ENCODE data around the gene PDE12. TPM values are rescaled to one million over a fixed set of nuclear protein-coding genes. Genes with fewer than 3 reads are reported as not detected.

Gene PDE12, protein sequence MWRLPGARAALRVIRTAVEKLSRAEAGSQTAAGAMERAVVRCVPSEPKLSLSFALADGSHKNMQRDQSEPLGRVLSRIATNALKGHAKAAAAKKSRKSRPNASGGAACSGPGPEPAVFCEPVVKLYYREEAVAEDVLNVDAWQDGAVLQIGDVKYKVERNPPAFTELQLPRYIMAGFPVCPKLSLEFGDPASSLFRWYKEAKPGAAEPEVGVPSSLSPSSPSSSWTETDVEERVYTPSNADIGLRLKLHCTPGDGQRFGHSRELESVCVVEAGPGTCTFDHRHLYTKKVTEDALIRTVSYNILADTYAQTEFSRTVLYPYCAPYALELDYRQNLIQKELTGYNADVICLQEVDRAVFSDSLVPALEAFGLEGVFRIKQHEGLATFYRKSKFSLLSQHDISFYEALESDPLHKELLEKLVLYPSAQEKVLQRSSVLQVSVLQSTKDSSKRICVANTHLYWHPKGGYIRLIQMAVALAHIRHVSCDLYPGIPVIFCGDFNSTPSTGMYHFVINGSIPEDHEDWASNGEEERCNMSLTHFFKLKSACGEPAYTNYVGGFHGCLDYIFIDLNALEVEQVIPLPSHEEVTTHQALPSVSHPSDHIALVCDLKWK
- total RNA-seq = 12.7 TPM

DNA sequence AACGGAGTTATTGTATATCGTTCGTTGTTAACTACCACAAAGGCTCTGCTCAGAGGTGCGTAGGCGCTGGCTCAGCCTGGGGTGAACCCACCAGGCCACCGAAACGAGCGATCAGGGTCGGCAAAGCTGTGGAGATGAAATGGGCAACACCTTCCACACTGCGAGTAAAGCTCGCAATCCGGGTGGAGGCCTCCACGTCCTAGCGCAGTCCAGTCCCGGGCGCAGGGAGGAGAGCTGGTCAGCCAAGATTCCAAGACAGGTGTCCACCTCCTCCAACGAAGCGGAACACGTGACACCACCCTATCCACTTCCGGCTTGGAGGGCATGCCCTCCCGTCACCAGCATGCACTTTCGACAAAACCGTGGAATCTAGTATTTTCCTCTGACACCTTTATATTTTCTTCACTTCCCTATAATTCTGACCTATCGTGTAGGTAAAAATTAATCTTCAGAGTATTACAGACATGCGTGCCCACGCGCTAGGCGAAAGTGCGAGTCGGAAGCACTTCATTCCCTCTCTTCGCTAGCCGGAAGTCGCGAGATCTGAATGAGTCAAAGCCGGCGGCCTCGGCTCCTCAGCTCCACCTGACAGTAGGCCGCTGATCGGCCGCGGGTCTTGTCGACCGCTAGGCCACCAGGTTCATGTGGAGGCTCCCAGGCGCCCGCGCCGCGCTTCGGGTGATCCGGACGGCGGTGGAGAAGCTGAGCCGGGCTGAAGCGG is at the start of gene PDE12:
TSS of gene PDE12 (plus strand) at position 537 of the 721 bp plus-strand sequence. CDS start at position 643, 106 bp downstream.
- ATAC-seq = peak; percentile 97
- DNase-seq (ENCODE audit: low spot score) = peak; percentile 90
- intact Hi-C loops (cut with DNase I) = no loop called here

GRCh38 chr3:57512166-57512565 is 43.9 kb upstream of the PDE12 start:
- ATAC-seq = no peak
- intact Hi-C loops (cut with DNase I) = no loop called here
- no peak for DNase-seq (ENCODE audit: low spot score)

DNA sequence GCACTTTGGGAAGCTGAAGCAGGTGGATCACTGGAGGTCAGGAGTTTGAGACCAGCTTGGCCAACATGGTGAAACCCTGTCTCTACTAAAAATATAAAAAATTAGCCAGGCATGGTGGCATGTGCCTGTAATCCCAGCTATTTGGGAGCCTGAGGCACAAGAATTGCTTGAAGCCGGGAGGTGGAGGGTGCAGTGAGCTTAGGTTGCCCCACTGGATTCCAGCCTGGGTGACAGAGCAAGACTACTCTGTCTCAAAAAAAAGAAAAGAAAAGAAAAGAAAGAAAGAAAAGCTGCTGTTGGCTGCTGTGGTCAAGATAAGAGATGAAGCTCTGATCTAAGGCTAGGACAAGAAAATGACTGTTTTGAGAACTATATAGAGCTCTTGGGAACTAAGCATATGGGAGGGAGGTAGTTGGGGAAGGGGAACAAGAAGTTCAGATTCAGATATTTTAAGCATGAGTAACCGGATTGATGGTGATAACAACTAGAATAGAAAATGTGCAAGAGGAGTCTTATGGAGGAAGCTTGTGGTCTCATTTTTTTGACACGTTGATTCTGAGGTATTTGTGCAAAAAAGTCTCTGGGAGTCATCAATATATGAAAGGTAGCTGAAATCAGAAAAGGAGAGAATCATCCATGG is 37.7 kb upstream of the PDE12 start:
- intact Hi-C loops (cut with DNase I) = no loop called here
- DNase-seq (ENCODE audit: low spot score) = no peak
- ATAC-seq = no peak

- intact Hi-C loops (cut with DNase I) = no loop called here
- no peak for ATAC-seq
- no peak for DNase-seq (ENCODE audit: low spot score)
Measured at GRCh38 chr3:57530071-57530608, 25.9 kb upstream of the PDE12 start.

- intact Hi-C loops (cut with DNase I) = no loop called here
Measured at GRCh38 chr3:57538465-57538864, 17.6 kb upstream of the PDE12 start.

GRCh38 chr3:57544181-57545125 is 11.6 kb upstream of the PDE12 start, which contains the start of gene DNAH12:
Gene DNAH12, minus strand, starts transcription at chr3:57544344. Its CDS starts 1,474 bp downstream, at chr3:57542870.
- intact Hi-C loops (cut with DNase I) = no loop called here
- ATAC-seq (no peak), DNase-seq (ENCODE audit: low spot score) (no peak)

More at GRCh38 chr3:57538465-57538864, 17.6 kb upstream of the PDE12 start:
- no peak for DNase-seq (ENCODE audit: low spot score)
- no peak for ATAC-seq

DNA sequence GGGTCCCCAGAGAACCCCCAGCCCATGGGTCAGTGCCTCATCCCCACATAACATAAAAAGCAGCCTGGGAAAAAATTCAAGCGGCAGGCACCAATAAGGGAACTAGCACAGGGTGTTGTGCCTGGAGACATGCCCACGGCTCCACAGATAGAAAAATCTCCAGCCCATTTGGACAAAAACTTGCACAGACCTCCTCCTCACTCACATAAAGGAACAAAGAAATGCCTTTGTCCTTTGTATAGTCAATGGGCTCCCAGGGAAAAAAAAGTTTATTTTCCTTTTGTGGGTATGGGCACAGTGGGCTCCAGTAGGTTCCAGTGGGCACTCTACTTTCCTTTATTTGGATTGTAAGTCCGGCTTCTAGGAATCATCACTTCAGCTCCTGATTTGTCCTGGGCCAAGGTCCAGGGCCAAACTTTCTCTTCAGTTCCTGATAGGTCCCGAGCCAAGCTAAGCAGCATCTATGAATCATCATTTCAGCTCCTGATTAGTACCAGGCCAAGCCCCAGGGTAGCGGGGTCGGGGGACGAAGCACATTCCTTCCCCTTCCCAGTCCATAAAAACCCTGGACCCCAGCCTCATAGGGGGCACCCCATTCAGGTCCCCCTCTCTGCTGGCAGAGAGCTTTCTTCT is 10.3 kb upstream of the PDE12 start:
- DNase-seq (ENCODE audit: low spot score) = no peak
- intact Hi-C loops (cut with DNase I) = no loop called here

DNA sequence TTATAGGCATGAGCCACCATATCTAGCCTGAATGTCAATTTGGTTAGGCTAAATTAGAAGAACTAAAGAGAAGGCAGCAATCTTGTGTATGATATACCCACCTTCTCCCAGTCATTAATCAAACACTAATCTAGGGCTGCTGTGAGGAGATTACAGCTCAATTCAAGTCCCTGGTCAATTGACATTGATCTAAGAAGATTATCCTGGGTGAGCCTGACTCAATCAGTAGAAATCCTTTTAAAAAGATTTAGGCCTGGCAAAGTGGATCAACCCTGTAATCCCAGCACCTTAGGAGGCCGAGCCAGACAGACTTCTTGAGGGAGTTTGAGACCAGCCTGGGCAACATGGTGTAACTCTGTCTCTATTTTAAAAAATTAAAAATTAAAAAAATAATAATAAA is 9.5 kb upstream of the PDE12 start:
- ATAC-seq (no peak), DNase-seq (ENCODE audit: low spot score) (no peak)
- intact Hi-C loops (cut with DNase I) = no loop called here

More for the DNA sequence above, 10.3 kb upstream of the PDE12 start:
- ATAC-seq = peak; percentile 61

- intact Hi-C loops (cut with DNase I) = no loop called here
- DNase-seq (ENCODE audit: low spot score) (no peak), ATAC-seq (peak; percentile 1)
Measured at GRCh38 chr3:57555306-57555705, 768 bp upstream of the PDE12 start.

- intact Hi-C loops (cut with DNase I) = no loop called here
- ATAC-seq (peak; percentile 63), DNase-seq (ENCODE audit: low spot score) (no peak)
Measured at GRCh38 chr3:57556459-57557084, 498 bp downstream of the PDE12 start.

DNA sequence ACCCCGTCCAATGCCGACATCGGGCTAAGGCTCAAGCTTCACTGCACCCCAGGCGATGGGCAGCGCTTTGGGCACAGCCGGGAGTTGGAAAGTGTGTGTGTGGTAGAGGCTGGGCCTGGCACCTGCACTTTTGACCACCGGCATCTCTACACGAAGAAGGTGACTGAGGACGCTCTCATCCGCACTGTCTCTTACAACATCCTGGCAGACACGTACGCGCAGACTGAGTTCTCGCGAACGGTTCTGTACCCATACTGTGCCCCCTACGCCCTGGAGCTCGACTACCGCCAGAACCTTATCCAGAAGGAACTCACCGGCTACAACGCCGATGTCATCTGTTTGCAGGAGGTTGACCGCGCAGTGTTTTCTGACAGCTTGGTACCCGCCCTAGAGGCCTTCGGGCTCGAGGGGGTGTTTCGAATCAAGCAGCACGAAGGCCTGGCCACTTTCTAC is 1.0 kb downstream of the PDE12 start:
- no peak for ATAC-seq
- intact Hi-C loops (cut with DNase I) = no loop called here
- no peak for DNase-seq (ENCODE audit: low spot score)

- DNase-seq (ENCODE audit: low spot score) (no peak), ATAC-seq (no peak)
- intact Hi-C loops (cut with DNase I) = no loop called here
Measured at GRCh38 chr3:57559526-57559925, 3.5 kb downstream of the PDE12 start.

GRCh38 chr3:57569859-57570450 is 13.9 kb downstream of the PDE12 start:
- DNase-seq (ENCODE audit: low spot score) (no peak), ATAC-seq (no peak)
- intact Hi-C loops (cut with DNase I) = no loop called here

DNA sequence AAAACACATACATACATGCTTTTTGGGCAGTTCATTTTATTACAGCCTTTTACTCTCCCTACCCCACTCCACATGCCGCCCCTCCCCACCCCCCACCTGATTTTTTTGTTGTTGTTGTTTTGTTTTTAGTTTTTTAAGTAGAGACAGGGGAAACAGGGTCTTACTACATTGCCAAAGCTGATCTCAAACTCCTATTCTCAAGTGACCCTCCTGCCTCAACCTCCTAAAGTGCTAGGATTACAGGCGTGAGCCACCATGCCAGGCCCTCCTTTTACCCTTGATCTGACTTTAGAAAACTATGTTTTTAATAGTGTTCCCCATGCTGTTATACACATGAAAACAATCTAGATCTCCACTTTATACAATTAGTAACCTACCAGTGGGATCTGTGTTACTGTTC is 14.8 kb downstream of the PDE12 start:
- no peak for DNase-seq (ENCODE audit: low spot score)
- intact Hi-C loops (cut with DNase I) = no loop called here
- ATAC-seq = no peak

DNA sequence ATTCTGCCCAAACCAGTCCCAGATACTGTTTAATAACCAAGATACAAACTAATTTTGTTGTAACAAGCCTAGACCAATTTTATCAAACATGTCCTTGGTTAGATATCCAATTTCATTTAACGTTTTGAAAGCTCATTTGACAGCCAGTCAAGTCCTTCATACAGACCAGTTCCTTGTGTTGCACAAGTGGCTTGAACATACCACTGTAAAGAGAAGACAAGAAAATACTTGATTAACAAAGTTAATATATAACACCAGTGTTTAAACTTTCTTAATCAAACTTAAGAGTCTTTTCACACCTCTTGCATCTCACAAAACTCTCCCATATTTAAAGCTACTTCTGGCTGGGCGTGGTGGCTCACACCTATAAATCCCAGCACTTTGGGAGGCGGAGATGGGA is 16.0 kb downstream of the PDE12 start:
- ATAC-seq (no peak), DNase-seq (ENCODE audit: low spot score) (no peak)
- intact Hi-C loops (cut with DNase I) = no loop called here

- ATAC-seq (no peak), DNase-seq (ENCODE audit: low spot score) (no peak)
- intact Hi-C loops (cut with DNase I) = no loop called here
Measured at GRCh38 chr3:57575966-57576626, 20.0 kb downstream of the PDE12 start.

Data from sciatic nerve (tissue), 2 donors.